ENCODE measurements around the gene BRK1.
"Not testable (repeated sequence)": the region's sequence is repeated elsewhere in the genome, so short reads cannot be mapped to it uniquely, and the experiment has no call there.

The BRK1 gene

GRCh38 chr3:10115326-10116137 is at the start of gene BRK1:
Gene BRK1 (plus strand): TSS chr3:10115675. CDS start chr3:10115702, 27 bp downstream.
- DNase-seq (ENCODE audit: extremely low read depth in 1 of 2, low read depth in 1 of 2), result peak; percentile 87 to 96

- DNase-seq (ENCODE audit: extremely low read depth in 1 of 2, low read depth in 1 of 2), result not testable (repeated sequence)
These were observed 45.4 kb upstream of the BRK1 start for GRCh38 chr3:10070077-10070476.

- DNase-seq (ENCODE audit: extremely low read depth in 1 of 2, low read depth in 1 of 2), result no peak
These were observed 40.8 kb upstream of the BRK1 start for GRCh38 chr3:10074666-10075065.

GRCh38 chr3:10081871-10082270 is 33.6 kb upstream of the BRK1 start:
- DNase-seq (ENCODE audit: extremely low read depth in 1 of 2, low read depth in 1 of 2), result no peak

GRCh38 chr3:10085738-10086137 is 29.7 kb upstream of the BRK1 start:
- DNase-seq (ENCODE audit: extremely low read depth in 1 of 2, low read depth in 1 of 2), result no peak

- no peak for DNase-seq (ENCODE audit: extremely low read depth in 1 of 2, low read depth in 1 of 2)
These were observed 27.2 kb upstream of the BRK1 start for GRCh38 chr3:10088256-10088655.

- no peak for DNase-seq (ENCODE audit: extremely low read depth in 1 of 2, low read depth in 1 of 2)
These were observed 25.3 kb upstream of the BRK1 start for GRCh38 chr3:10090179-10090578.

GRCh38 chr3:10090774-10091173 is 24.7 kb upstream of the BRK1 start:
- not testable (repeated sequence) for DNase-seq (ENCODE audit: extremely low read depth in 1 of 2, low read depth in 1 of 2)

- not testable (repeated sequence) for DNase-seq (ENCODE audit: extremely low read depth in 1 of 2, low read depth in 1 of 2)
These were observed 24.1 kb upstream of the BRK1 start for GRCh38 chr3:10091387-10091786.

GRCh38 chr3:10093678-10094077 is 21.8 kb upstream of the BRK1 start:
- no peak for DNase-seq (ENCODE audit: extremely low read depth in 1 of 2, low read depth in 1 of 2)

- no peak for DNase-seq (ENCODE audit: extremely low read depth in 1 of 2, low read depth in 1 of 2)
These were observed 16.4 kb upstream of the BRK1 start for GRCh38 chr3:10099041-10099440.

- DNase-seq (ENCODE audit: extremely low read depth in 1 of 2, low read depth in 1 of 2), result no peak
These were observed 8.6 kb upstream of the BRK1 start for GRCh38 chr3:10106919-10107318.

- DNase-seq (ENCODE audit: extremely low read depth in 1 of 2, low read depth in 1 of 2), result no peak
These were observed 7.4 kb upstream of the BRK1 start, which contains the start of gene FANCD2OS for GRCh38 chr3:10108091-10108490. Gene FANCD2OS (minus strand): TSS chr3:10108255. CDS start chr3:10104774, 3,481 bp downstream.

- no peak for DNase-seq (ENCODE audit: extremely low read depth in 1 of 2, low read depth in 1 of 2)
These were observed 624 bp downstream of the BRK1 start for GRCh38 chr3:10116138-10116460.

- DNase-seq (ENCODE audit: extremely low read depth in 1 of 2, low read depth in 1 of 2), result no peak
These were observed 1.5 kb downstream of the BRK1 start for GRCh38 chr3:10116928-10117327.

- DNase-seq (ENCODE audit: extremely low read depth in 1 of 2, low read depth in 1 of 2), result no peak
These were observed 3.9 kb downstream of the BRK1 start for GRCh38 chr3:10119376-10119775.

GRCh38 chr3:10121064-10121463 is 5.6 kb downstream of the BRK1 start:
- no peak for DNase-seq (ENCODE audit: extremely low read depth in 1 of 2, low read depth in 1 of 2)

GRCh38 chr3:10122724-10123123 is 7.2 kb downstream of the BRK1 start:
- DNase-seq (ENCODE audit: extremely low read depth in 1 of 2, low read depth in 1 of 2), result no peak

- not testable (repeated sequence) for DNase-seq (ENCODE audit: extremely low read depth in 1 of 2, low read depth in 1 of 2)
These were observed 20.4 kb downstream of the BRK1 start for GRCh38 chr3:10135872-10136271.

- DNase-seq (ENCODE audit: extremely low read depth in 1 of 2, low read depth in 1 of 2), result no peak
These were observed 21.0 kb downstream of the BRK1 start for GRCh38 chr3:10136426-10137005.

GRCh38 chr3:10137178-10137577 is 21.7 kb downstream of the BRK1 start:
- no peak for DNase-seq (ENCODE audit: extremely low read depth in 1 of 2, low read depth in 1 of 2)

- no peak for DNase-seq (ENCODE audit: extremely low read depth in 1 of 2, low read depth in 1 of 2)
These were observed 25.6 kb downstream of the BRK1 start for GRCh38 chr3:10140996-10141546.

Measured in stimulated activated CD8-positive, alpha-beta memory T cell treated with anti-CD3 and anti-CD28 coated beads, Interleukin-7, amount 100 ng/mL, for 48 hours (primary cell).